K562 (cell line): ENCODE data around the gene NAA10. TPM values are rescaled to one million over a fixed set of nuclear protein-coding genes. Genes with fewer than 3 reads are reported as not detected.

Experiments used
- ATAC-seq: fragments of 200-7000 bp; cut with Tn5 transposase; 3 replicates; pipeline ENCODE4 v1.9.1; 2020; ENCODE audit warnings: moderate library complexity
- BruUV-seq: library from RNA; stranded (reverse); fragments of 400-500 nt; replicated peaks from 2 replicates; lab custom pipeline; 2021; lab: Mats Ljungman, UMichigan
- CTCF ChIA-PET: fragments of 300-600 bp; formaldehyde crosslinking; extraction: SDS; loops from one replicate; lab custom pipeline; 2021; ENCODE audit warnings: low intra/inter-chr PET ratio; lab: Yijun Ruan, JAX
- POLR2A ChIA-PET: fragments of 300-600, 350-650 bp; sonication (Branson Sonifier 250); formaldehyde crosslinking; extraction: SDS; loops from one replicate; lab custom pipeline; 2021; ENCODE audit warnings: antibody characterized with exemption, inconsistent platforms; lab: Yijun Ruan, JAX
- DNase-seq, 4 experiments: peaks; one replicate each; pipeline versions ENCODE4 v3.0.0 to v3.0.0-alpha.2; 2011 to 2018; ENCODE audit warnings: low spot score in 3 of 4, mixed read lengths in 3 of 4; ENCODE audit errors: extremely low read depth in 1 of 4
- FAIRE-seq: peaks from 2 replicates; lab custom pipeline; 2011; peaks lifted over from hg19 to GRCh38; lab: Jason Lieb, UNC
- H2AFZ ChIP-seq: 2 replicates; pipeline ENCODE4 v1.6.0; 2011; ENCODE audit warnings: low read depth, low read length, control low read depth, inconsistent platforms
- H3K27ac ChIP-seq: fragments of 200-600 bp; 3 replicates; pipeline ENCODE4 v1.8.0; 2011; ENCODE audit warnings: low read depth, mild to moderate bottlenecking, control low read depth, inconsistent platforms, low read length, moderate library complexity, mixed read lengths; ENCODE audit errors: extremely low read depth
- H3K27me3 ChIP-seq, 2 experiments: fragments of 300-600 bp in 1 of 2; 2 replicates in 1 of 2; 3 replicates in 1 of 2; pipeline versions ENCODE4 v1.6.0 to v1.8.0; 2011; ENCODE audit warnings: inconsistent platforms in 2 of 2, low read length in 2 of 2, mild to moderate bottlenecking in 1 of 2, mixed read lengths in 1 of 2, moderate library complexity in 1 of 2; ENCODE audit not compliant: control insufficient read depth in 2 of 2, insufficient read depth in 2 of 2
- H3K36me3 ChIP-seq: fragments of 300-600 bp; 3 replicates; pipeline ENCODE4 v1.8.0; 2011; ENCODE audit warnings: mild to moderate bottlenecking, low read length, inconsistent platforms; ENCODE audit not compliant: control insufficient read depth, insufficient read depth
- H3K4me1 ChIP-seq, 2 experiments: fragments of 200-600 bp in 1 of 2; replicated peaks in 1 of 2; 2 replicates in 1 of 2; 3 replicates in 1 of 2; pipeline versions ENCODE4 v1.5.1 to v1.8.0; 2011; ENCODE audit warnings: inconsistent platforms in 2 of 2, low read length in 2 of 2, mild to moderate bottlenecking in 1 of 2, mixed read lengths in 1 of 2, moderate library complexity in 1 of 2; ENCODE audit not compliant: control insufficient read depth in 2 of 2, insufficient read depth in 2 of 2
- H3K4me2 ChIP-seq: 2 replicates; pipeline ENCODE4 v1.6.1; 2011; ENCODE audit warnings: low read length, control low read depth, inconsistent platforms, mixed read lengths; ENCODE audit not compliant: insufficient read depth
- H3K4me3 ChIP-seq: fragments of 200-600 bp; sonication (generic), shearing (Covaris generic); 2 replicates; pipeline ENCODE4 v1.5.1; 2016; ENCODE audit warnings: control low read depth, inconsistent platforms
- H3K79me2 ChIP-seq: fragments of 200-600 bp; 3 replicates; pipeline ENCODE4 v1.8.0; 2011; ENCODE audit warnings: low read length, inconsistent platforms; ENCODE audit not compliant: control insufficient read depth, insufficient read depth
- H3K9ac ChIP-seq, 2 experiments: 2 replicates each; pipeline versions ENCODE4 v1.6.0 to v1.6.1; 2011; ENCODE audit warnings: low read depth in 2 of 2, low read length in 2 of 2, control low read depth in 1 of 2, inconsistent platforms in 1 of 2, mild to moderate bottlenecking in 1 of 2, mixed read lengths in 1 of 2; ENCODE audit not compliant: insufficient read depth in 1 of 2
- H3K9me1 ChIP-seq: one replicate; pipeline ENCODE4 v1.6.0; 2011; ENCODE audit warnings: inconsistent platforms, mild to moderate bottlenecking, low read length, moderate library complexity; ENCODE audit not compliant: control insufficient read depth, insufficient read depth
- H3K9me3 ChIP-seq: replicated peaks from 2 replicates; pipeline ENCODE4 v1.5.1; 2011; ENCODE audit warnings: low read depth, low read length, inconsistent platforms; ENCODE audit not compliant: control insufficient read depth, insufficient read depth
- H4K20me1 ChIP-seq: replicated peaks from 2 replicates; pipeline ENCODE4 v1.6.1; 2011; ENCODE audit warnings: low read length, inconsistent platforms, mixed read lengths; ENCODE audit not compliant: control insufficient read depth, insufficient read depth
- L3MBTL2 ChIP-seq: fragments of 450-650 bp; IDR thresholded peaks from 2 replicates; pipeline ENCODE4 v1.6.1; 2016; ENCODE audit warnings: mild to moderate bottlenecking, moderate library complexity
- POLR2AphosphoS2 ChIP-seq: IDR thresholded peaks from 2 replicates; pipeline ENCODE4 v1.6.1; 2012; ENCODE audit warnings: low read length, improper control_type of control experiment
- POLR2G ChIP-seq: fragments of 200-400 bp; formaldehyde crosslinking; IDR thresholded peaks from 2 replicates; pipeline ENCODE4 v1.6.1; 2017; ENCODE audit warnings: low read depth, mild to moderate bottlenecking, antibody characterized with exemption, low read length, moderate library complexity
- RBFOX2 ChIP-seq: fragments of 200-400 bp; formaldehyde crosslinking; IDR thresholded peaks from 2 replicates; pipeline ENCODE4 v1.6.1; 2017; ENCODE audit warnings: low read depth, mild to moderate bottlenecking, low read length, moderate library complexity
- ZNF584 ChIP-seq: fragments of 200-800 bp; sonication (Bioruptor generic); IDR thresholded peaks from 2 replicates; pipeline ENCODE4 v1.6.1; 2016; ENCODE audit warnings: low read depth, mild to moderate bottlenecking, missing genetic modification characterization, missing compliant biosample characterization
- WGBS: fragments of 100-300 bp; shearing (Covaris generic); methylation state at CpG from one replicate; pipeline ENCODE4 v1.1.6; 2016; ENCODE audit warnings: low coverage, mixed read lengths; ENCODE audit not compliant: insufficient coverage; ENCODE audit errors: missing lambda C conversion rate; 5-methylcytosine and 5-hydroxymethylcytosine counted together
- in situ Hi-C: fragments of 300-500 bp; cut with MboI; formaldehyde crosslinking; loops from 4 replicates; pipeline ENCODE4 v1.15.0; 2018; ENCODE audit warnings: inconsistent platforms, mixed read lengths
- intact Hi-C: fragments of 100-400 bp; cut with micrococcal nuclease; formaldehyde crosslinking; loops from 2 replicates; pipeline ENCODE4 v1.14.2; 2022
- polyA plus RNA-seq, 8 experiments: library from polyadenylated mRNA; depleted of rRNA in 4 of 8; stranded (reverse) in 5 of 8; unstranded in 3 of 8; fragments of >200 nt; fragmentation: Nextera tagmentation in 2 of 8; fragmentation: Illumina TruSeq in 1 of 8; extraction: Ambion mirVana in 2 of 8; extraction: Trizol in 1 of 8; gene quantifications; 2 replicates each; pipeline versions ENCODE4 v1.2.1 to v1.2.3, GENCODE V29; 2011 to 2014; ENCODE audit warnings: inconsistent platforms in 1 of 8, missing spikeins in 1 of 8
- total RNA-seq, 7 experiments: library from RNA; depleted of rRNA in 6 of 7; stranded (reverse); fragments of >200 nt in 6 of 7; fragmentation: Illumina TruSeq in 2 of 7; extraction: Trizol in 2 of 7; gene quantifications; 2 replicates each; pipeline versions ENCODE4 v1.2.1 to v1.2.3, GENCODE V29; 2011 to 2021; ENCODE audit warnings: low replicate concordance in 1 of 7
- TF ChIP-seq, protein P1 (sequence below): fragments of 250-450 bp; sonication (Bioruptor Pico); IDR thresholded peaks from 2 replicates; pipeline ENCODE4 v1.4.0; 2020; ENCODE audit warnings: mild to moderate bottlenecking, moderate library complexity

The NAA10 gene
- total and polyA plus RNA-seq, 9 of the 15 experiments (the other 6 are each of a cell fraction or from before 2014, with no cell fraction given) = 11.1 to 250 (median 134) TPM

DNA sequence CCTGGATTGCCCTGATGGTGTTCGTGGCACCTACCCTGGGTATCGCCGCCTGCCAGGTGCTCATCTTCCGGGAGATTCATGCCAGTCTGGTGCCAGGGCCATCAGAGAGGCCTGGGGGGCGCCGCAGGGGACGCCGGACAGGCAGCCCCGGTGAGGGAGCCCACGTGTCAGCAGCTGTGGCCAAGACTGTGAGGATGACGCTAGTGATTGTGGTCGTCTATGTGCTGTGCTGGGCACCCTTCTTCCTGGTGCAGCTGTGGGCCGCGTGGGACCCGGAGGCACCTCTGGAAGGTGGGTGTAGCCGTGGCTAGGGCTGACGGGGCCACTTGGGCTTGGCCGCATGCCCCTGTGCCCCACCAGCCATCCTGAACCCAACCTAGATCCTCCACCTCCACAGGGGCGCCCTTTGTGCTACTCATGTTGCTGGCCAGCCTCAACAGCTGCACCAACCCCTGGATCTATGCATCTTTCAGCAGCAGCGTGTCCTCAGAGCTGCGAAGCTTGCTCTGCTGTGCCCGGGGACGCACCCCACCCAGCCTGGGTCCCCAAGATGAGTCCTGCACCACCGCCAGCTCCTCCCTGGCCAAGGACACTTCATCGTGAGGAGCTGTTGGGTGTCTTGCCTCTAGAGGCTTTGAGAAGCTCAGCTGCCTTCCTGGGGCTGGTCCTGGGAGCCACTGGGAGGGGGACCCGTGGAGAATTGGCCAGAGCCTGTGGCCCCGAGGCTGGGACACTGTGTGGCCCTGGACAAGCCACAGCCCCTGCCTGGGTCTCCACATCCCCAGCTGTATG is 28.5 kb downstream of the NAA10 start:
- peaks cover 5% of the 10 kb centered on the region; the same call in 1 of the 2 replicates for H4K20me1 ChIP-seq
- H3K27me3 ChIP-seq = no peaks in the 10 kb centered on the region; a peak in 1 of 5 replicates
- intact Hi-C loops (no loop called here), in situ Hi-C loops (no loop called here)
- H3K9me3 ChIP-seq = no peaks in the 10 kb centered on the region
- no peak for FAIRE-seq
- no peaks in the 10 kb centered on the region for H3K9me1 ChIP-seq
- ChIA-PET CTCF (no interaction called here), POLR2A (interaction anchor here (0.7 to 1.3 kb wide), 4 partner anchors 8 to 180 kb away, joined by 3 to 7 read pairs (median 4); no protein-coding TSS in a partner anchor)
- WGBS = 36% methylated on average over 13 of the region's 27 CpGs
- TF ChIP-seq ZNF584 (CRISPR knock-in tag) (no peak), L3MBTL2 (peak; percentile 45; the same call in 1 of the 2 replicates), POLR2G (0 out of 2 replicates have a peak, but pooled peaks have one; percentile 30), POLR2AphosphoS2 (0 out of 2 replicates have a peak, but pooled peaks have one; percentile 57), RBFOX2 (peak; percentile 14; the same call in 1 of the 2 replicates)
- TF ChIP-seq, protein P1, sequence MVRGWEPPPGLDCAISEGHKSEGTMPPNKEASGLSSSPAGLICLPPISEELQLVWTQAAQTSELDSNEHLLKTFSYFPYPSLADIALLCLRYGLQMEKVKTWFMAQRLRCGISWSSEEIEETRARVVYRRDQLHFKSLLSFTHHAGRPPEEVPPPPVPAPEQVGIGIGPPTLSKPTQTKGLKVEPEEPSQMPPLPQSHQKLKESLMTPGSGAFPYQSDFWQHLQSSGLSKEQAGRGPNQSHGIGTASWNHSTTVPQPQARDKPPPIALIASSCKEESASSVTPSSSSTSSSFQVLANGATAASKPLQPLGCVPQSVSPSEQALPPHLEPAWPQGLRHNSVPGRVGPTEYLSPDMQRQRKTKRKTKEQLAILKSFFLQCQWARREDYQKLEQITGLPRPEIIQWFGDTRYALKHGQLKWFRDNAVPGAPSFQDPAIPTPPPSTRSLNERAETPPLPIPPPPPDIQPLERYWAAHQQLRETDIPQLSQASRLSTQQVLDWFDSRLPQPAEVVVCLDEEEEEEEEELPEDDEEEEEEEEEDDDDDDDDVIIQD (CRISPR knock-in tag) = no peak
- H2AFZ ChIP-seq = no peak overlapping the region
- no peak overlapping the region for H3K4me3 ChIP-seq
- BruUV-seq = no TSS peak
- H3K9ac ChIP-seq = peak overlapping the region in 1 of 2 experiments; percentile 26; a peak in 1 of 4 replicates
- no peak; the same call in 2 of the 3 replicates for ATAC-seq
- no peak overlapping the region for H3K27ac ChIP-seq
- H3K79me2 ChIP-seq = no peaks in the 10 kb centered on the region
- H3K36me3 ChIP-seq = peaks cover 8% of the 10 kb centered on the region; the same call in 2 of the 3 replicates
- no peak overlapping the region for H3K4me2 ChIP-seq
- H3K4me1 ChIP-seq = peaks cover 12 to 78% of the 10 kb centered on the region in 2 experiments
- no peak for DNase-seq
